SK-N-SH (cell line): ENCODE measurements around the gene PTGDR2. TPM values are rescaled to one million over a fixed set of nuclear protein-coding genes. Genes with fewer than 3 reads are reported as not detected.

ENCODE experiments used
- CTCF ChIA-PET: fragments of 300-600, 350-600 bp; formaldehyde crosslinking; extraction: SDS; loops from one replicate; lab custom pipeline; 2021; lab: Yijun Ruan, JAX
- POLR2A ChIA-PET: fragments of 350-600 bp; sonication (Branson Sonifier 250); formaldehyde crosslinking; extraction: SDS; loops from one replicate; lab custom pipeline; 2020; ENCODE audit warnings: antibody characterized with exemption, inconsistent platforms; lab: Yijun Ruan, JAX
- DNase-seq: peaks from one replicate; pipeline ENCODE4 v3.0.0; 2012
- H2AFZ ChIP-seq: fragments of 200-600 bp; sonication (generic); 2 replicates; pipeline ENCODE4 v1.8.1; 2016; ENCODE audit warnings: antibody characterized with exemption, mild to moderate bottlenecking, low read depth
- H3F3A ChIP-seq: fragments of 200-600 bp; sonication (generic); replicated peaks from 2 replicates; pipeline ENCODE3; 2016; ENCODE audit warnings: antibody characterized with exemption, mild to moderate bottlenecking; ENCODE audit not compliant: insufficient read depth
- H3K27ac ChIP-seq, 2 experiments: fragments of 200-500 bp in 1 of 2; fragments of 200-600 bp in 1 of 2; sonication (Bioruptor generic) in 1 of 2; sonication (generic), shearing (Covaris generic) in 1 of 2; 2 replicates each; pipeline versions ENCODE4 v1.5.1 to v1.6.1; 2014 to 2016; ENCODE audit warnings: low read depth in 2 of 2, inconsistent platforms in 1 of 2, low read length in 1 of 2, mild to moderate bottlenecking in 1 of 2, mixed read lengths in 1 of 2
- H3K27me3 ChIP-seq: fragments of 200-600 bp; sonication (generic), shearing (Covaris generic); 2 replicates; pipeline ENCODE4 v1.6.1; 2016; ENCODE audit warnings: mixed run types; ENCODE audit not compliant: insufficient read depth
- H3K36me3 ChIP-seq, 2 experiments: fragments of 200-500 bp in 1 of 2; fragments of 200-600 bp in 1 of 2; sonication (Bioruptor generic) in 1 of 2; sonication (generic) in 1 of 2; replicated peaks in 1 of 2; 2 replicates each; pipeline versions ENCODE3 to v1.5.1; 2014 to 2016; ENCODE audit warnings: low read length in 1 of 2, mild to moderate bottlenecking in 1 of 2; ENCODE audit not compliant: insufficient read depth in 2 of 2, control insufficient read depth in 1 of 2
- H3K4me1 ChIP-seq, 2 experiments: fragments of 200-500 bp in 1 of 2; fragments of 200-600 bp in 1 of 2; sonication (Bioruptor generic) in 1 of 2; sonication (generic), shearing (Covaris generic) in 1 of 2; 2 replicates each; pipeline versions ENCODE4 v1.5.1 to v1.6.1; 2014 to 2016; ENCODE audit warnings: low read depth in 1 of 2, low read length in 1 of 2, mixed run types in 1 of 2; ENCODE audit not compliant: insufficient read depth in 2 of 2, control insufficient read depth in 1 of 2
- H3K4me2 ChIP-seq: fragments of 200-600 bp; sonication (generic), shearing (Covaris generic); 2 replicates; pipeline ENCODE4 v1.6.1; 2017; ENCODE audit warnings: mixed run types
- H3K4me3 ChIP-seq, 2 experiments: fragments of 200-500 bp in 1 of 2; fragments of 200-600 bp in 1 of 2; sonication (Bioruptor generic) in 1 of 2; sonication (generic), shearing (Covaris generic) in 1 of 2; 2 replicates each; pipeline versions ENCODE4 v1.5.1 to v1.8.1; 2014 to 2016; ENCODE audit warnings: low read depth in 2 of 2, inconsistent platforms in 1 of 2, low read length in 1 of 2, mild to moderate bottlenecking in 1 of 2, mixed read lengths in 1 of 2, moderate library complexity in 1 of 2
- H3K79me2 ChIP-seq: fragments of 200-600 bp; sonication (generic); 2 replicates; pipeline ENCODE4 v1.8.1; 2017; ENCODE audit warnings: mild to moderate bottlenecking; ENCODE audit not compliant: insufficient read depth
- H3K9ac ChIP-seq: fragments of 200-600 bp; sonication (generic); 2 replicates; pipeline ENCODE4 v1.6.1; 2017; ENCODE audit warnings: mixed run types
- H3K9me2 ChIP-seq: fragments of 200-600 bp; sonication (generic); 2 replicates; pipeline ENCODE4 v1.6.1; 2017; ENCODE audit warnings: mixed run types
- H3K9me3 ChIP-seq: fragments of 200-600 bp; sonication (generic); 2 replicates; pipeline ENCODE4 v1.6.1; 2017; ENCODE audit warnings: mixed run types, mild to moderate bottlenecking, moderate library complexity
- H4K20me1 ChIP-seq: fragments of 200-600 bp; sonication (generic); 2 replicates; pipeline ENCODE4 v1.6.1; 2017; ENCODE audit warnings: mild to moderate bottlenecking, mixed run types; ENCODE audit not compliant: insufficient read depth
- ELF1 ChIP-seq: IDR thresholded peaks from 2 replicates; pipeline ENCODE4 v1.4.0; 2012
- EP300 ChIP-seq, 2 experiments: IDR thresholded peaks; 2 replicates each; pipeline versions ENCODE4 v1.4.0 to v1.6.1; 2012; ENCODE audit warnings: borderline replicate concordance in 1 of 2, low read depth in 1 of 2, low read length in 1 of 2
- EZH2phosphoT487 ChIP-seq: fragments of 200-600 bp; sonication (generic); IDR thresholded peaks from 2 replicates; pipeline ENCODE4 v1.6.1; 2017; ENCODE audit warnings: low read depth, mixed run types, mild to moderate bottlenecking, antibody characterized with exemption, moderate library complexity, borderline replicate concordance
- FOSL2 ChIP-seq: IDR thresholded peaks from 2 replicates; pipeline ENCODE4 v1.4.0; 2012; ENCODE audit warnings: low read depth, mild to moderate bottlenecking, moderate library complexity, borderline replicate concordance
- FOXM1 ChIP-seq: IDR thresholded peaks from 2 replicates; pipeline ENCODE4 v1.4.0; 2012; ENCODE audit warnings: low read depth, mild to moderate bottlenecking
- GATA2 ChIP-seq: sonication (generic); formaldehyde crosslinking; IDR thresholded peaks from 2 replicates; pipeline ENCODE4 v1.5.0; 2020; ENCODE audit warnings: mild to moderate bottlenecking, missing genetic modification reagents
- MEF2A ChIP-seq: IDR thresholded peaks from 2 replicates; pipeline ENCODE4 v1.4.0; 2012; ENCODE audit warnings: low read depth, borderline replicate concordance
- MXI1 ChIP-seq: IDR thresholded peaks from 2 replicates; pipeline ENCODE4 v1.6.1; 2012; ENCODE audit warnings: mild to moderate bottlenecking, low read depth, low read length, improper control_type of control experiment
- NFIC ChIP-seq: IDR thresholded peaks from 2 replicates; pipeline ENCODE4 v1.4.0; 2012; ENCODE audit warnings: borderline replicate concordance
- NRF1 ChIP-seq: IDR thresholded peaks from 2 replicates; pipeline ENCODE4 v1.6.1; 2012; ENCODE audit warnings: low read depth, mild to moderate bottlenecking, low read length
- PBX3 ChIP-seq: IDR thresholded peaks from 2 replicates; pipeline ENCODE4; 2012
- RCOR1 ChIP-seq: fragments of 150-350 bp; IDR thresholded peaks from 2 replicates; pipeline ENCODE4 v1.6.1; 2017; ENCODE audit warnings: antibody characterized with exemption, low read length
- REST ChIP-seq: IDR thresholded peaks from 2 replicates; pipeline ENCODE4 v1.6.1; 2012; ENCODE audit warnings: mild to moderate bottlenecking, low read depth, low read length, moderate library complexity
- RXRA ChIP-seq: IDR thresholded peaks from 2 replicates; pipeline ENCODE4 v1.4.0; 2012; ENCODE audit warnings: low read depth, mild to moderate bottlenecking, borderline replicate concordance
- TEAD4 ChIP-seq: IDR thresholded peaks from 2 replicates; pipeline ENCODE4 v1.4.0; 2012; ENCODE audit warnings: mild to moderate bottlenecking, borderline replicate concordance; ENCODE audit not compliant: insufficient read depth
- USF2 ChIP-seq: fragments of 150-350 bp; IDR thresholded peaks from 2 replicates; pipeline ENCODE4 v1.6.1; 2017; ENCODE audit warnings: antibody characterized with exemption, low read length, low read depth, borderline replicate concordance
- WGBS: methylation state at CpG from one replicate; pipeline ENCODE4 v1.1.6; 2017; ENCODE audit warnings: low lambda C conversion rate; 5-methylcytosine and 5-hydroxymethylcytosine counted together
- polyA plus RNA-seq, 3 experiments: library from polyadenylated mRNA; depleted of rRNA; stranded (reverse); fragments of >200 nt; gene quantifications; 2 replicates each; pipeline ENCODE4 v1.2.3, GENCODE V29; 2012
- TF ChIP-seq, protein P1 (sequence below): fragments of 150-350 bp; IDR thresholded peaks from 2 replicates; pipeline ENCODE4 v1.6.1; 2016; ENCODE audit warnings: mild to moderate bottlenecking, low read depth, low read length

The PTGDR2 gene
- polyA plus RNA-seq, 1 of the 3 experiments (the other 2 are of a cell fraction) = 0.02 TPM

- DNase-seq = no peak
- Histone ChIP-seq H3F3A (no peaks in the 10 kb centered on the region), H3K79me2 (no peaks in the 10 kb centered on the region), H3K27me3 (no peaks in the 10 kb centered on the region), H3K4me2 (no peak overlapping the region), H2AFZ (no peak overlapping the region), H3K27ac (no peak overlapping the region), H3K4me3 (no peak overlapping the region), H3K9ac (no peak overlapping the region), H3K9me3 (no peaks in the 10 kb centered on the region), H4K20me1 (no peaks in the 10 kb centered on the region), H3K4me1 (no peaks in the 10 kb centered on the region), H3K9me2 (no peaks in the 10 kb centered on the region), H3K36me3 (peaks cover 0 to 20% of the 10 kb centered on the region in 2 experiments)
- no peak for TF ChIP-seq PBX3
- no peak for TF ChIP-seq EP300 (IDR thresholded peaks at IDR 0.05; ENCODE audit: borderline replicate concordance in 1 of 2, low read depth in 1 of 2, low read length in 1 of 2)
- TF ChIP-seq GATA2 (CRISPR knock-in tag) = no peak
- no peak for TF ChIP-seq RCOR1
- TF ChIP-seq TEAD4 = no peak
- TF ChIP-seq, protein P1, sequence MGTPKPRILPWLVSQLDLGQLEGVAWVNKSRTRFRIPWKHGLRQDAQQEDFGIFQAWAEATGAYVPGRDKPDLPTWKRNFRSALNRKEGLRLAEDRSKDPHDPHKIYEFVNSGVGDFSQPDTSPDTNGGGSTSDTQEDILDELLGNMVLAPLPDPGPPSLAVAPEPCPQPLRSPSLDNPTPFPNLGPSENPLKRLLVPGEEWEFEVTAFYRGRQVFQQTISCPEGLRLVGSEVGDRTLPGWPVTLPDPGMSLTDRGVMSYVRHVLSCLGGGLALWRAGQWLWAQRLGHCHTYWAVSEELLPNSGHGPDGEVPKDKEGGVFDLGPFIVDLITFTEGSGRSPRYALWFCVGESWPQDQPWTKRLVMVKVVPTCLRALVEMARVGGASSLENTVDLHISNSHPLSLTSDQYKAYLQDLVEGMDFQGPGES = no peak
- TF ChIP-seq ELF1 = no peak
- no peak for TF ChIP-seq MXI1
- CTCF ChIA-PET = interaction anchor here (1.6 to 2.9 kb wide), 2 partner anchors 20 to 48 kb away, joined by 13 to 15 read pairs; no protein-coding TSS in a partner anchor
- 81% methylated on average over 1 of the region's 1 CpG for WGBS
- POLR2A ChIA-PET = no interaction called here
Observed at GRCh38 chr11:60879104-60879503, 23.4 kb upstream of the PTGDR2 start.

DNA sequence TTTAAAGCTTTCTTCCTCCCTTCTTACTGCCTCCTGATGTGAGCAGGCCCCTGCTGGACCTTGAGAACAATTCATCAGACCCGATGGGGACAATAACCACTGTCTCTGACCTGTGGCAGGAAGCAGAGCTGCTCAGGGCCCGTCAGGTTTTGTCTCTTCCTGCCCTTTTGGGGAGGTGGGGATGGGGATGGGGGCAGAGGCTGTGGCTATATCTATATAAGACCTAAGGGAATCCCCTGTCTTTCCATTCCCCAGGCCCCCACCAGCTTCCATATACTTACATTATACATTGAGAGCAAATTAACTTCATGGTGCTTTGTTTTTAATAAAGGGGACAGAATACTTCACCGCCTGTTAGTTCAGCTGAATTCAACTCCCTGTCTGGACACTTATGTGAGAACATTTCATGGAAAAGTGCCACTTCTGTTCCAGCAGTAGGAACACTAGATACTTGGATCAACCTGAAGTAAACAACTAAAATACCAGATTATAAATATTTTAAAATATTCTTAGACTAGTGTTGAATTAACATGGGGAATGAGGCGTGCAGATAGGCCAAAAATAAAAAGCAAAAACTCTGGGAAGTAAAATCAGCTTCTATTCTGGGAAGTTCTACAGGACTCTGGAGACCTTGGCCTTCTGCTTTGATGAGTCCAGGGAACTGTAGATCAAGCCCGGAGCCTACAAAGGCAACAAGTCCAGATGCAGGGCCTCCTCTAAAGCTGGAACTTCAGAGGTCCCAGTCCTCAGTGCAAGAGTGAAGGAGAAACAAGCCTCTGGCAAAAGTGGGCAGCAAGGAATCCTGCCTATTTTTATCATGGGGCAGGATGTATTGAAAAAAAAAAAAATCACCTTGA, 22.7 kb upstream of the PTGDR2 start:
- H3F3A ChIP-seq = no peaks in the 10 kb centered on the region
- H3K27ac ChIP-seq = no peak overlapping the region
- no peaks in the 10 kb centered on the region for H4K20me1 ChIP-seq
- H3K27me3 ChIP-seq = no peaks in the 10 kb centered on the region
- no peak overlapping the region for H3K9ac ChIP-seq
- WGBS = 78% methylated on average over 5 of the region's 5 CpGs
- H2AFZ ChIP-seq = no peak overlapping the region
- POLR2A ChIA-PET = no interaction called here
- no peaks in the 10 kb centered on the region for H3K9me2 ChIP-seq
- no peak overlapping the region for H3K4me3 ChIP-seq
- no peak overlapping the region for H3K4me2 ChIP-seq
- H3K36me3 ChIP-seq = peaks cover 0 to 20% of the 10 kb centered on the region in 2 experiments
- no peaks in the 10 kb centered on the region for H3K9me3 ChIP-seq
- no peak for TF ChIP-seq NFIC
- TF ChIP-seq REST = no peak
- no peak for TF ChIP-seq FOXM1
- no peak for TF ChIP-seq USF2
- no peak for TF ChIP-seq MEF2A
- no peak for TF ChIP-seq EZH2phosphoT487
- TF ChIP-seq FOSL2 = no peak
- TF ChIP-seq RXRA = no peak
- TF ChIP-seq NRF1 = no peak
- CTCF ChIA-PET = interaction anchor here (1.4 to 2.9 kb wide), 3 partner anchors 9 to 47 kb away, joined by 8 to 15 read pairs (median 13); no protein-coding TSS in a partner anchor
- no peak for DNase-seq
- H3K79me2 ChIP-seq = no peaks in the 10 kb centered on the region
- H3K4me1 ChIP-seq = no peaks in the 10 kb centered on the region
